Renal cortex interstitium (tissue), 15 donors: ENCODE data around the gene PLEKHA5. TPM values are rescaled to one million over a fixed set of nuclear protein-coding genes. Genes with fewer than 3 reads are reported as not detected.
A peak's percentile ranks its signal among the peaks of the same experiment; 100 is the strongest.
"Not testable (repeated sequence)": the region's sequence is repeated elsewhere in the genome, so short reads cannot be mapped to it uniquely, and the experiment has no call there.

ENCODE experiments used
- DNase-seq, 11 donors: peaks; one replicate each; pipeline ENCODE4 v3.0.0-alpha.2; 2013; ENCODE audit warnings: low read depth in 9 of 11, low spot score in 4 of 11; ENCODE audit errors: extremely low read depth in 1 of 11
- long read RNA-seq, 16 experiments: transcript quantifications; one replicate each; lab custom pipeline, GENCODE V29; 2026
- polyA plus RNA-seq, 3 donors: library from polyadenylated mRNA; unstranded; fragments of 120-200 nt; gene quantifications; one replicate each; pipeline ENCODE4 v1.2.1, GENCODE V29; 2013; ENCODE audit not compliant: insufficient read length in 3 of 3

PLEKHA5 gene, protein sequence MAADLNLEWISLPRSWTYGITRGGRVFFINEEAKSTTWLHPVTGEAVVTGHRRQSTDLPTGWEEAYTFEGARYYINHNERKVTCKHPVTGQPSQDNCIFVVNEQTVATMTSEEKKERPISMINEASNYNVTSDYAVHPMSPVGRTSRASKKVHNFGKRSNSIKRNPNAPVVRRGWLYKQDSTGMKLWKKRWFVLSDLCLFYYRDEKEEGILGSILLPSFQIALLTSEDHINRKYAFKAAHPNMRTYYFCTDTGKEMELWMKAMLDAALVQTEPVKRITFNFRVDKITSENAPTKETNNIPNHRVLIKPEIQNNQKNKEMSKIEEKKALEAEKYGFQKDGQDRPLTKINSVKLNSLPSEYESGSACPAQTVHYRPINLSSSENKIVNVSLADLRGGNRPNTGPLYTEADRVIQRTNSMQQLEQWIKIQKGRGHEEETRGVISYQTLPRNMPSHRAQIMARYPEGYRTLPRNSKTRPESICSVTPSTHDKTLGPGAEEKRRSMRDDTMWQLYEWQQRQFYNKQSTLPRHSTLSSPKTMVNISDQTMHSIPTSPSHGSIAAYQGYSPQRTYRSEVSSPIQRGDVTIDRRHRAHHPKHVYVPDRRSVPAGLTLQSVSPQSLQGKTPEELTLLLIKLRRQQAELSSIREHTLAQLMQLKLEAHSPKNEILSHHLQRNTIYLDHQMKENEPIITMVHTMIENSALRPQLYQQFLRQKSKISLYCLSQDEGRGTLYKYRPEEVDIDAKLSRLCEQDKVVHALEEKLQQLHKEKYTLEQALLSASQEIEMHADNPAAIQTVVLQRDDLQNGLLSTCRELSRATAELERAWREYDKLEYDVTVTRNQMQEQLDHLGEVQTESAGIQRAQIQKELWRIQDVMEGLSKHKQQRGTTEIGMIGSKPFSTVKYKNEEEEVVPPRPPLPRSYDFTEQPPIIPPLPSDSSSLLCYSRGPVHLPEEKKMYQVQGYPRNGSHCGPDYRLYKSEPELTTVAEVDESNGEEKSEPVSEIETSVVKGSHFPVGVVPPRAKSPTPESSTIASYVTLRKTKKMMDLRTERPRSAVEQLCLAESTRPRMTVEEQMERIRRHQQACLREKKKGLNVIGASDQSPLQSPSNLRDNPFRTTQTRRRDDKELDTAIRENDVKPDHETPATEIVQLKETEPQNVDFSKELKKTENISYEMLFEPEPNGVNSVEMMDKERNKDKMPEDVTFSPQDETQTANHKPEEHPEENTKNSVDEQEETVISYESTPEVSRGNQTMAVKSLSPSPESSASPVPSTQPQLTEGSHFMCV
- 100 to 1,000 TPM in 2 of 3 donors, 10 to 100 TPM in 1; 88.0 to 108 (median 102) TPM for polyA plus RNA-seq
- long read RNA-seq, donor 1, partial matches to known transcripts = 10 of 11 reads
- long read RNA-seq, donor 1, other reads (novel, unspliced or antisense) = 0 of 11 reads
- long read RNA-seq, donor 2, partial matches to known transcripts = 11 of 11 reads
- long read RNA-seq, donor 2, other reads (novel, unspliced or antisense) = 0 of 11 reads
- long read RNA-seq, donor 3, full-length matches to known transcripts = 3 of 16 reads
- long read RNA-seq, donor 3, partial matches to known transcripts = 13 of 16 reads
- long read RNA-seq, donor 3, other reads (novel, unspliced or antisense) = 0 of 16 reads
- long read RNA-seq, donor 4, full-length matches to known transcripts = 6 of 11 reads
- long read RNA-seq, donor 4, partial matches to known transcripts = 5 of 11 reads
- long read RNA-seq, donor 4, other reads (novel, unspliced or antisense) = 0 of 11 reads
- long read RNA-seq, donor 5 = 0 reads
- long read RNA-seq, donor 6, partial matches to known transcripts = 12 of 12 reads
- long read RNA-seq, donor 6, other reads (novel, unspliced or antisense) = 0 of 12 reads
- long read RNA-seq, donor 7, partial matches to known transcripts = 18 of 19 reads
- long read RNA-seq, donor 7, other reads (novel, unspliced or antisense) = 0 of 19 reads
- long read RNA-seq, donor 8, full-length matches to known transcripts = 4 of 53 reads
- long read RNA-seq, donor 8, partial matches to known transcripts = 42 of 53 reads
- long read RNA-seq, donor 8, other reads (novel, unspliced or antisense) = 7 of 53 reads
- long read RNA-seq, donor 9, full-length matches to known transcripts = 2 of 2 reads
- long read RNA-seq, donor 9, partial matches to known transcripts = 0 of 2 reads
- long read RNA-seq, donor 9, other reads (novel, unspliced or antisense) = 0 of 2 reads
- long read RNA-seq, donor 10, partial matches to known transcripts = 12 of 15 reads
- long read RNA-seq, donor 10, other reads (novel, unspliced or antisense) = 0 of 15 reads
- long read RNA-seq, donor 11, full-length matches to known transcripts = 2 of 10 reads
- long read RNA-seq, donor 11, partial matches to known transcripts = 8 of 10 reads
- long read RNA-seq, donor 11, other reads (novel, unspliced or antisense) = 0 of 10 reads
- long read RNA-seq, donor 12, full-length matches to known transcripts = 2 of 11 reads
- long read RNA-seq, donor 12, partial matches to known transcripts = 9 of 11 reads
- long read RNA-seq, donor 12, other reads (novel, unspliced or antisense) = 0 of 11 reads
- long read RNA-seq, donor 13 = 0 reads
- long read RNA-seq, donor 14, full-length matches to known transcripts = 1 of 12 reads
- long read RNA-seq, donor 14, partial matches to known transcripts = 11 of 12 reads
- long read RNA-seq, donor 14, other reads (novel, unspliced or antisense) = 0 of 12 reads
- long read RNA-seq, donor 15, full-length matches to known transcripts = 2 of 2 reads
- long read RNA-seq, donor 15, partial matches to known transcripts = 0 of 2 reads
- long read RNA-seq, donor 15, other reads (novel, unspliced or antisense) = 0 of 2 reads
- long read RNA-seq, donor 16, full-length matches to known transcripts = 8 of 48 reads
- long read RNA-seq, donor 16, partial matches to known transcripts = 35 of 48 reads
- long read RNA-seq, donor 16, other reads (novel, unspliced or antisense) = 5 of 48 reads

DNA sequence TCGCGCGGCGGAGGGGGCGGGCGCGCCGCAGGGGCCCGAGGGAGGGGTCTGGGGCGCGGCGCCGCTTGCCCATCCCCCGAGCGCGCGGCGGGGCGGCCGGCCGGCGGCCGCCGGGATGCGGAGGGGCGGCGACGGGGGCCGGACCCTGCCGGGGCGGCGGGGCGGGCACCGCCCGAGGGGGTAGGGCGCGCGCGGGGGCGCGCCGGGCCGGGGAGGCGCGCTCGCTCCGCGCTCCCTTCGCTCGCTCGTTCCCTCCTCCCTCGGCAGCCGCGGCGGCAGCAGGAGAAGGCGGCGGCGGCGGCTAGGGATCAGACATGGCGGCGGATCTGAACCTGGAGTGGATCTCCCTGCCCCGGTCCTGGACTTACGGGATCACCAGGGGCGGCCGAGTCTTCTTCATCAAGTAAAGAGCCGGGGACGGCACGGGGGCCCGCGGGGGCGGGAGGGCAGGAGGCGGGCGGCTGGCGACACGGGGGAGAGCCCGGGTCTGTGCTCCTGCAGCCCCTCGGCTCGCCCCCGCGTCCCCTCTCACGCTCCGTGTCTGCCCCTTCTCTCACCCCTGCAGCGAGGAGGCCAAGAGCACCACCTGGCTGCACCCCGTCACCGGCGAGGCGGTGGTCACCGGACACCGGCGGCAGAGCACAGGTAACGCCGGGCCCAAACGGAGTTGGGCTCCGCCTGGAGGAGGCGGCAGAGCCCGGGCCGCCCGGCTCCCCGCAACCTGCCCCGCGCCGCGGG lies at the start of gene PLEKHA5:
Gene PLEKHA5, plus strand, starts transcription at position 248 of the 738 bp plus-strand sequence. Its CDS starts 67 bp downstream, at position 315.
- peak in 10 of 11 donors; percentile 35 to 72 (median 55) for DNase-seq

DNA sequence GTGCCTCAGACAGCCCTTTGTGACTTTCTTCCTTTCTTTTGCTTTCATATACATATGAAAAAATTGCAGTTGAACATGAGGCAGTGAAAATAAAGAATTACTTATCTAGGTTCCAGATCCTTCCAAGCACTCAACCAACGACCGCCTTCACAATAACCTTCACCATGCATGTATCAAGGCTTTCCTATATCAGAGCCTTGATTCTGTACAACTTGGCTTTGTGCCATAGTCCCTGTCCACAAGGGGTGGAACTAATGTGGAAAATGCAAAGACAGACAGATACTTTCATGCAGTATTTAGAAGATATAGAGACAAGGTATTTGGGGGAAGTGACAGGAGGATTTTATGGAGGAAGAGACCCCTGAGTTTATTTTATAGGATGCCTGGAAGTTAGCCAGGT lies 48.6 kb upstream of the PLEKHA5 start:
- DNase-seq = no peak

DNA sequence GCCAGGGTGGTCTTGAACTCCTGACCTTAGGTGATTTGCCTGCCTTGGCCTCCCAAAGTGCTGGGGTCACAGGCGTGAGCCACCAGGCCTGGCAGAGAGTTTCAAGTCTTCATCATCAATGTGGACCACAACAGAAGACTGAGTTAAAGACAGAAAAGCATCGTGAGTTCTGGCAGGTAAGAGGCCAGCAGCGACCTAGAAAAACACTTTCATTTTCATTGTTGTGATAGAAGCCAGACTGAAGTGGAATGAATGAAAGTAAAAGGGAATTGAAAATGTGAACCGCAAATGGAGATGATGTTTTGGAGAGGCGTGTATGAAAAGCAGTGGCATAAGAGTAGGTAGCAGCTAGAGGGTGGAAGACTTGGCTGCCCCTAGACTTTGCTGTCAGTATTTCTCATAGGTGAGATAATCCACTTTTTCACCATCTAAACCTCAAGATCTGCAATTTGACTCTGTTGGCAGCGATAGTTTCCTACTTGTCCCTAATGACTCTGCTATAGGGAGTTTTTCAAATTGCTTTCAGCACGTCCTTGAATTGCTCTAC lies 47.1 kb upstream of the PLEKHA5 start:
- DNase-seq = no peak

DNA sequence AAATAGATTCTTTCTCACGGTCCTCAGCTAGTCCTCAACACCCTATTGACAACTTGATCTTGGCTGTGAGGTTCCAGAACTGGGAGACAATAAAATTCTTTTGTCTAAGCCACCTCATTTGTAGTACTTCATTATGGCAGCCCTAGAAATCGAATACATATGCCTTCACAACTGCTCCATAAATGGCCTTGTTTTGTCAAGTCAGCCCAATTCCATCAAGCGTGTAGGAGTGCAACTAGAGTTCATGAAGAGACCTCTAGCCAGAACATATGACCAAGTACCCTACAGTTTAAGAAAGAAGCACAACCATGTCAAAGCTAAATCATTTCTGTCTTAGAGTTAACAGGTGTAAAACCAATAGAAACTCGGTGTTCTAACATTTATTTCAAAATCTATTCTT lies 45.0 kb upstream of the PLEKHA5 start:
- no peak for DNase-seq

DNA sequence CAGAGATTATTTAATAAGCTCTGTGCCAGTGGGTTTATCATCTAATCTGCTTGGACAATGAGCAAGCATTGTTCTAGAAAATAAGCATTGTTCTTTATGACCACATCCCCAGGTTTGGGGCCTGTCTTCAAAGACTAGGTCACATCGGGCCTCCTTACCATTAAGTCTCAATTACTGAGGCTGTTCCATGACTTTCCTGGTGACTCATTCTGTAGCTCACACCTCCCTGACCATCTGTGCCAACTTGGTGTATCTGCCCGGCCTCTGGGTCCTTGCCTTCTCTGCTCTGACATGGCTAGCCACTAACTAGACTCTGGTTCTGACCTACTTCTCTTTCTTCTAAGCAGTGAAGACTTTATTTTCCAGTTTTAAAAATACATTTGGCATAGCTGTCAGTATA lies 44.4 kb upstream of the PLEKHA5 start:
- no peak for DNase-seq

DNA sequence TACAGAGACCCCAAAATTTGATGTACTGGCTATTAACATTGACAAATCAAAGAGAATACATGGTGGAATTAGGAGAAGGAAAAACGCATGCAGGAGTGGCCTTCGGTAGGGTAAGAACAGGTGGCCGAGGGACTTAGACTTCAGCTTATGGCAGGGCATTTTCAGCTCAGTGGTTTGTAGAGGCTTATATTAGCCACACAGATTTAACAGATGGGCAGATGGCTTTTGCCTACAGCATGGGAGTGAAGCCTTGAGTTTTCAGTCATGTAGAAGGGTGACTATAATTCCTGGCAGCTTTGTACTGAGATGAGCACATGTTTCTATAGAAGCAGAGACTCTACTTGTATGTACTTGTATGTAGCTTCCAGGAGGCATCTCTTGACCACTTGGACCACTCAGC lies 40.9 kb upstream of the PLEKHA5 start:
- no peak for DNase-seq

DNA sequence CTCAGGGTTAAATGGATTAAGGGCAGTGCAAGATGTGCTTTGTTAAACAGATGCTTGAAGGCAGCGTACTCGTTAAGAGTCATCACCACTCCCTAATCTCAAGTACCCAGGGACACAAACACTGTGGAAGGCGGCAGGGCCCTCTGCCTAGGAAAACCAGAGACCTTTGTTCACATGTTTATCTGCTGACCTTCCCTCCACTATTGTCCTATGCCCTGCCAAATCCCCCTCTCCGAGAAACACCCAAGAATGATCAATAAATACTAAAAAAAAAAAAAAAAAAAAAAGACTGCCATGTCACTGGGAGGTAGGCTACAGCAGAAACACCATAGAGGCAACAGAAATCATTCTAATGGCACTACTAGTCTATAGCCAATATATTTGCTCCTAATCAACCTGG lies 37.1 kb upstream of the PLEKHA5 start:
- DNase-seq = not testable (repeated sequence)

DNA sequence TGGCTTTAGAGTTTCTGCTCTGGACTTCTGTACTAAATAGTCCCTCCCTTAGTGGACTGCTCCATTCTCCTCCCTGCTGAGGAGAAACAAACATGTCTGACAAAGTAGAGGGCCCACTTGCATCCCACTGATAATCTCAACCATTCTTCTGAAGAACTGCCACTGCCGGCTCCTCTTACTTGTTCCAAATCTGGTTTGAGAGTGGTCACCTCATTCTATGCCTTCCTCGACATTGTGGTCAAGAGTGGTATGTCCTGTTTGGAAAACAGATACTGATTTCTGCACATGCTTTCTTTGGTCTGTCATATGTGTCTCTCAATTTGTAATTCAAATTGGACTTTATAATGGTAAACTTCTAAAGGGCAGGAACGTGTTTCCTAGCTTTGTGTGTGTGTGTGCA lies 36.3 kb upstream of the PLEKHA5 start:
- DNase-seq = no peak

DNA sequence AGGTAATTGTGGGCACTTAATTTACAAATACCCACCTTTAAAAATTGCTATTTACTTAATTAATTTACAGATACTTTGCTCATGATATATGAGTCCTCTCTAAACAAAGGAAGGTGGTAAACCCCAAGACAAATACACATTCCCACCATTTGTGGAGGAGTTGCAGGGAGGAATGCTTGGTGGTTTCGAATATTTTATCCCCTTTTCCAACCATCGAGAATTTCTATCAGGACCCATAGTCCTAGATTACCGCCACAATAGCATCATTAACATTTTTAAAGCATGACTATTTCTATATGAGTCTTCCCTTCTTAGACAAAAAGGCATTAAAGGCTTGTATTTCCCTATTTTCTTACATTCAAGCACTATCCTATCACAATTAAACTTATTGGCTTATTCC lies 34.2 kb upstream of the PLEKHA5 start:
- DNase-seq = no peak

DNA sequence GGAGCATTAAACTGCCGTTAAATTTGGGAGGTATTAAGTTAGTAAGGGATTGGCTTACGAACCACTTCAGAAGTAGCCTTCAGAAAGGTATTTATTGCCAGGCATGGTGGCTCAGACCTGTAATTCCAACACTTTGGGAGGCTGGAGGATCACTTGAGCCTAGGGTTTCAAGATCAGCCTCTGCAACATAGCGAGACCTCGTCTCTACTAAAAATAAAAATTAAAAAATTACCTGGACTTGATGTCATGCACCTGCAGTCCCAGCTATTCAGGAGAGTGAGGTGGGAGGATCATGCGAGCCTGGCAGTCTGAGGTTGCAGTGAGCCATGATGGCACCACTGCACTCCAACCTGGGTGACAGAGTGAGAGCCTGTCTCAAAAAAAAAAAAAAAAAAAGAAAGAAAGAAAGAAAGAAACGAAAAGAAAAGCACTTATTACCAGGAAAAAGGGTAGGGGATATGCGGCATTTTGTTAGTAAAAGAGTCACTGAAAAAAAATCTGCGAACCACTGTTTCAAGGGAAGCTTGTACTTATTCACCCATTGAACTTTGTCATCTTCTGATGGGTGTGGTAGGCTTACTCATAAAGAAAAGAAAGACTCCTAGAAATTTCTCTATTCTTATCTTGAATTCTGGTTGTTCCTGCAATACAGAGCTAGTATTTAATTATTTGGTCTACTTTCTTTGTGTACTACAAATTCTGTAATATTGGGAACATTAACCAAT lies 33.6 kb upstream of the PLEKHA5 start:
- no peak for DNase-seq

DNA sequence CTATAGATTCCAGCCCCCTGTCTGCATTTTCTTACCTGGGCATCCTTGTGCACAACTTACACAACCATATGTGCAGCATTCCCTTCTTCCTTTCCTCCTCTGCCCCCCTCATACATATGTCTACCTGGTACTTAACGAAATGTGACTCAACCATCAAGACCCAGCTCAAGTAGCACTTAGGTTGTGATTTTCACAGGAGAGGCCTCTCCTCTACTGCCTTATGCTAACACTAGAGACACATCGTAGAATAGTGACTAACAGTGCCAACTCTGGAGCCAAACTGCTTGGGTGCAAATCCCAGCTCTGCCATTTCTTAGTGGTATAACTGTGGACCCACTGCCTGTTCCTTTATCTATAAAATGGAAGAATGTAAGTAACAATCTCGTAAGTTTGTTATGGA lies 24.1 kb upstream of the PLEKHA5 start:
- no peak for DNase-seq

DNA sequence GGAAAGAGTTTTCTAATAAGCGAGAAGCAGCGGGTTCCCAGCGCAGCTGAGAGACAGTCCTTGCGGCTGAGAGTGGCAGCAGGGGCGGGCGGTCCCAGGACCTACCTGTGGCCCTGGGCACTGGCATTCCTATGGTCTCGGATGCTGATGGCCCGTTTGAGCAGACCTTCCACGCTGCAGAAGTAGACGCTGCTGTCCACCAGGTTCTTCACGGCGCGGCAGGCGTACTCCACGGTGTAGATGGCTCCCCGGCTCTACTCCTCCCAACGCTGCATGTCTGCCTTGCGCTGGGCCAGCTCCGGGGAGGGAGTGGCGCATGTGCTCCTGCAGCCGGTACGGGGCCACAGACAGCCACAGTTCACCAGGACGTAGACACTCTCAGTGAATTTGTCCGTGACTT lies 21.8 kb upstream of the PLEKHA5 start:
- no peak for DNase-seq

DNA sequence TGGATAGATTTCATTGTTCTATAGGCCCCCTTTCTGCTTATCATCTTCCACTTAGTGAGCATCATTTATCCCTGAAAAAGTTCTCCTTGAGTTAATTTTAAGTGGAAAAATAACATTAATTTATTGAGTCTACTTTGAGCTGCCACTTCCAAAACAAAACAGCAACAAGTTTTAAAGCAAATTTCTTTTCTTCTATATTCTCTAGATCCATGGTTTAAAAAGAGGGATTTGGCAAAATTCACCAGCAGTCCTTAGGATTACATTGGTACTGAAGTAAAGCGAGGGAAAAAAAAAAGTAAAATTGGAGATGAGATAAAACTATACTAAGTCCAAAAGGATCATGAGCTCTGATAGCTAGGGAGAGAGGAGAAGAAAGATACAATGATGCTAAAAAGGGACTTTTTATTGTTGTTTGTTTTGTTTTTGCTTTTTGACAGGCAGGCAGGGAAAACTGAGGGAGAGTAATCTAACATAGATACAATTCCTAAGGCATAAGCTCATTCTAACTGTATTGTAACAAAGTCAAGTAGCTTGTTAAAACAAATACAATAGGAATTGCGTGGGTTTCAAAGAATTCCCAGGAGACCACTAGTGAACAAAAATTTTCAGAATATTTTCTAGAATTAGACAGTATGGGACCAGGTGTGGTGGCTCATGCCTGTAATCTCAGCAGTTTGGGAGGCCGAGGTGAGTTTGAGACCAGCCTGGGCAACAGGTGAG lies 19.2 kb upstream of the PLEKHA5 start:
- DNase-seq = no peak

DNA sequence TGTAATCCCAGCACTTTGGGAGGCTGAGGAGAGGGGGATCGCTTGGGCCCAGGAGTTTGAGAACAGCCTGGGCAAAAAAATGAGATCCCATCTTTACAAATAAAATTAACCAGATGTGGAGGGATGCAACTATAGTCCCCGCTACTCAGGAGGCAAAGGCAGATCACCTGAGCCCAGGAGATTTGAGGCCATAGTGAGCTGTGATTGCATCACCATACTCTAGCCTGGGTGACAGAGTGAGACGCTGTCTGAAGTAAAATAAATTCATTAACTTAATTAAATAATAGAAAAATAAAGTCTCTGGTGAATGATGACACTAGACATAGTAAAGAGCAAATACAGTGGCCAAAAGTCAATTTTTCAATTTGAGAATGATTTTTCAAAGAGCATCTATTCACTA lies 16.1 kb upstream of the PLEKHA5 start:
- no peak for DNase-seq
